Body of pancreas (tissue), 4 donors: ENCODE data around the gene GPM6B. TPM values are rescaled to one million over a fixed set of nuclear protein-coding genes. Genes with fewer than 3 reads are reported as not detected.

ENCODE experiments used
- ATAC-seq: fragments of 150-250 bp; one replicate; pipeline ENCODE4 v1.9.1; 2016
- DNase-seq, 4 donors: peaks; one replicate each; pipeline ENCODE4 v3.0.0-alpha.2; 2019
- H3K27ac ChIP-seq, 4 donors: fragments of 200-600 bp; sonication (generic); 1 replicate in 3 of 4; 2 replicates in 1 of 4; pipeline versions ENCODE4 v1.5.1 to v1.6.1; 2016 to 2019; ENCODE audit warnings: mild to moderate bottlenecking in 1 of 4, mixed read lengths in 1 of 4, moderate library complexity in 1 of 4
- H3K27me3 ChIP-seq, 2 donors: fragments of 200-600 bp; sonication (generic); one replicate each; pipeline ENCODE4 v1.6.0; 2016; ENCODE audit warnings: mild to moderate bottlenecking in 1 of 2
- H3K36me3 ChIP-seq, 2 donors: fragments of 200-600 bp; sonication (generic); replicated peaks in 1 of 2; 2 replicates each; pipeline ENCODE4 v1.5.1; 2016; ENCODE audit warnings: low read depth in 2 of 2; ENCODE audit not compliant: insufficient read depth in 1 of 2
- H3K4me1 ChIP-seq: fragments of 200-600 bp; sonication (generic); one replicate; pipeline ENCODE4 v1.6.0; 2016
- H3K4me3 ChIP-seq, 2 donors: fragments of 200-600 bp; sonication (generic); 1 replicate in 1 of 2; 2 replicates in 1 of 2; pipeline ENCODE4 v1.5.1; 2016 to 2019
- H3K9me3 ChIP-seq, 3 donors: fragments of 200-600 bp; sonication (generic); 1 replicate in 2 of 3; 2 replicates in 1 of 3; pipeline ENCODE4 v1.5.1; 2016
- POLR2A ChIP-seq, 3 donors: fragments of 450-650 bp; IDR thresholded peaks; one replicate each; pipeline ENCODE4 v1.6.1; 2016; ENCODE audit warnings: antibody characterized with exemption in 3 of 3, mild to moderate bottlenecking in 2 of 3
- WGBS, 2 donors: methylation state at CpG; one replicate each; pipeline ENCODE4 v1.1.5; 2017; 5-methylcytosine and 5-hydroxymethylcytosine counted together
- intact Hi-C: fragments of 100-400 bp; cut with DNase I; formaldehyde crosslinking; loops from one replicate; pipeline ENCODE4 v1.15.1; 2023
- total RNA-seq, 2 donors: library from RNA; depleted of rRNA; stranded (reverse); fragments of >200 nt; gene quantifications; one replicate each; pipeline ENCODE4 v1.1.0, GENCODE V29; 2016
- TF ChIP-seq, protein P1 (sequence below), 7 experiments: fragments of 450-650 bp in 4 of 7; fragments of 200-600 bp in 3 of 7; sonication (generic) in 3 of 7; IDR thresholded peaks; one replicate each; pipeline ENCODE4 v1.5.1; 2016 to 2019; ENCODE audit warnings: antibody characterized with exemption in 7 of 7

GPM6B gene
- total RNA-seq, 2 donors from 2014 or later, result under 0.01 to 2.3 TPM

DNA sequence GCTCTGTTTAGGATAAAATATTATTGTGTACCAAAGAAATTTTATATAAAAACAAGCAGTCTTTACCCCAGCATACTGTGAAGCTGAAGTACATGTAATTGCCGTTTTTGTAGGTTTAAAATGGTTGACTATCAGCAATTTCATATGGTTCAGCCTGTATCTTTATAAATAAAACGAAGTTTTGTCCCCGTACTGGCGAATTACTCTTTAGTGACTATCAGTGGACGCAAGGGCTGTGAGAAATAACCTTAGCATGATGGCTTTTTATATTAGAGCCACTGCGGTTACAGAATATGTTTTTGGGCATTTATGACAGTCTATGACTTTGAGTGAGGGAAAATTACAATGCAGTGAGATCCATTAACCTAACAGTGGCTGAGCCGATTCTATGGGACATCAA is 1.2 kb downstream of the GPM6B start:
- no peaks in the 10 kb centered on the region for H3K4me1 ChIP-seq
- H3K9me3 ChIP-seq, result no peaks in the 10 kb centered on the region
- no peaks in the 10 kb centered on the region for H3K27me3 ChIP-seq
- H3K36me3 ChIP-seq, result no peaks in the 10 kb centered on the region
- DNase-seq, result no peak
- intact Hi-C loops, result no loop called here
- WGBS, 2 donors, result 79 to 84% methylated on average over 7 of the region's 7 CpGs
- no peak for TF ChIP-seq POLR2A (IDR thresholded peaks at IDR 0.05)
- TF ChIP-seq, protein P1, sequence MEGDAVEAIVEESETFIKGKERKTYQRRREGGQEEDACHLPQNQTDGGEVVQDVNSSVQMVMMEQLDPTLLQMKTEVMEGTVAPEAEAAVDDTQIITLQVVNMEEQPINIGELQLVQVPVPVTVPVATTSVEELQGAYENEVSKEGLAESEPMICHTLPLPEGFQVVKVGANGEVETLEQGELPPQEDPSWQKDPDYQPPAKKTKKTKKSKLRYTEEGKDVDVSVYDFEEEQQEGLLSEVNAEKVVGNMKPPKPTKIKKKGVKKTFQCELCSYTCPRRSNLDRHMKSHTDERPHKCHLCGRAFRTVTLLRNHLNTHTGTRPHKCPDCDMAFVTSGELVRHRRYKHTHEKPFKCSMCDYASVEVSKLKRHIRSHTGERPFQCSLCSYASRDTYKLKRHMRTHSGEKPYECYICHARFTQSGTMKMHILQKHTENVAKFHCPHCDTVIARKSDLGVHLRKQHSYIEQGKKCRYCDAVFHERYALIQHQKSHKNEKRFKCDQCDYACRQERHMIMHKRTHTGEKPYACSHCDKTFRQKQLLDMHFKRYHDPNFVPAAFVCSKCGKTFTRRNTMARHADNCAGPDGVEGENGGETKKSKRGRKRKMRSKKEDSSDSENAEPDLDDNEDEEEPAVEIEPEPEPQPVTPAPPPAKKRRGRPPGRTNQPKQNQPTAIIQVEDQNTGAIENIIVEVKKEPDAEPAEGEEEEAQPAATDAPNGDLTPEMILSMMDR (IDR thresholded peaks at IDR 0.05), result no peak
- no peak for ATAC-seq
- no peak overlapping the region for H3K4me3 ChIP-seq
- no peak overlapping the region for H3K27ac ChIP-seq

DNA sequence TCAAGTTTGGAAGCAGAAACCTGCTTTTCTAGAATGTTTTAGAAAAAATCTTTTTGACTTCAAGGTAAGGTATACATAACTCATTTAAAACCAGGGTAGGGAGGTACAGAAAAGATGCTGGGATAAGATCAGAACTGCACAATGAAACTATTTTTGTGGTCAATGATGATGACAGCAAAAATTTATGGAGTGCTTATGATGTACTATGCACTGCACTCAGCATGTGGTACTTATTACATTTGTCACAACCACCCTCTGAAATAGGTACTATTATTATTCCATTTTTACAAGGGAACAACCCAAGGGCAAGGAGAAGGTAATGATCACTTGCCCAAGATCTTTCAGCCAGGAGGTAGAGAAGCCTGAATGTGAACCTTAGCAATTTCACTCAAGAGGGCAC is 8.0 kb downstream of the GPM6B start:
- no peaks in the 10 kb centered on the region for H3K4me1 ChIP-seq
- intact Hi-C loops, result no loop called here
- no peaks in the 10 kb centered on the region for H3K27me3 ChIP-seq
- no peak overlapping the region for H3K27ac ChIP-seq
- H3K9me3 ChIP-seq, result no peaks in the 10 kb centered on the region
- TF ChIP-seq, protein P1 (IDR thresholded peaks at IDR 0.05), result no peak
- TF ChIP-seq POLR2A (IDR thresholded peaks at IDR 0.05), result no peak
- ATAC-seq (no peak), DNase-seq (no peak)
- no peak overlapping the region for H3K4me3 ChIP-seq
- no peaks in the 10 kb centered on the region for H3K36me3 ChIP-seq

DNA sequence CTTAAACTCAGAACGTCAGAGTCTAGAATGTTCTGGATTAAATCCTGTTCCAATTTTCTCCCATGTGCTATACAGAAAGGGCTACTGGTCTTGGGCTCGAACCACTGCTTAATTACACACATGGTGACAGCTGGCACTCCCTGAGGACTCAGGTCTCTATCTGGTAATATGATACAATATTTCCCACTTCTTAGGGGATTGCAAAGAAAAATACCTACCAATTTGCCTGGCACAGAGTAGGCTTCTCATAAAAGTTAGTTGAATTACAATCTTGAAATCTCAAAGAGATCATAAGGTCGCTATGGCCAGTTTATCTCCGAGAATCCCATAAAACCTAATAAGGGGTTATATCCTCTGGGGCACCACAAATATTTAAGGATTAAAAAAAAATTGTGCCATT is 8.6 kb downstream of the GPM6B start:
- no peak for TF ChIP-seq POLR2A (IDR thresholded peaks at IDR 0.05)
- TF ChIP-seq, protein P1 (IDR thresholded peaks at IDR 0.05), result no peak
- Histone ChIP-seq H3K27me3 (no peaks in the 10 kb centered on the region), H3K27ac (no peak overlapping the region), H3K4me3 (no peak overlapping the region), H3K4me1 (no peaks in the 10 kb centered on the region), H3K36me3 (no peaks in the 10 kb centered on the region), H3K9me3 (no peaks in the 10 kb centered on the region)
- WGBS, 2 donors, result 58 to 83% methylated on average over 4 of the region's 4 CpGs
- intact Hi-C loops, result no loop called here
- DNase-seq, result no peak
- ATAC-seq, result no peak

DNA sequence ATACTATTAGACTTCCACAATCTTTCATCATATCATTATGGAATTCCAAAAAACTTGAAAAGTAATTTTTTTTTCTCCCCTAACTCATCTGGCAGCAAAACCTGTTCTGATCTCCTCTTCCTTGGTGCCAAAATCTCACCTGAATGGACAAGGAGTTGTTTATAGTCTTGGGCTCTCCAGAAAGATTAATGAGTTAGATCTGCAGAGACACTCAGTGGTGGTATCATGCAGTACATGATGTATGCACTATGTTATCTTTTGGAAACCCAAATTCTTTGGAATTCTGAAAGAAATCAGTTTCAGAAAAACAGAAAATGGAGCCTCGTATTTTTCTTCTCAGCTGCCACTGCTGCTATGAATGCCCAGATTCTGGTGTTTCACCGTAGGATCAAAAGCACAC is 11.7 kb downstream of the GPM6B start:
- Histone ChIP-seq H3K4me3 (no peak overlapping the region), H3K4me1 (no peaks in the 10 kb centered on the region), H3K27me3 (no peaks in the 10 kb centered on the region), H3K9me3 (no peaks in the 10 kb centered on the region), H3K27ac (no peak overlapping the region), H3K36me3 (no peaks in the 10 kb centered on the region)
- ATAC-seq (no peak), DNase-seq (no peak)
- intact Hi-C loops, result no loop called here
- 58 to 65% methylated on average over 2 of the region's 2 CpGs for WGBS, 2 donors
- no peak for TF ChIP-seq POLR2A (IDR thresholded peaks at IDR 0.05)
- TF ChIP-seq, protein P1 (IDR thresholded peaks at IDR 0.05), result no peak

DNA sequence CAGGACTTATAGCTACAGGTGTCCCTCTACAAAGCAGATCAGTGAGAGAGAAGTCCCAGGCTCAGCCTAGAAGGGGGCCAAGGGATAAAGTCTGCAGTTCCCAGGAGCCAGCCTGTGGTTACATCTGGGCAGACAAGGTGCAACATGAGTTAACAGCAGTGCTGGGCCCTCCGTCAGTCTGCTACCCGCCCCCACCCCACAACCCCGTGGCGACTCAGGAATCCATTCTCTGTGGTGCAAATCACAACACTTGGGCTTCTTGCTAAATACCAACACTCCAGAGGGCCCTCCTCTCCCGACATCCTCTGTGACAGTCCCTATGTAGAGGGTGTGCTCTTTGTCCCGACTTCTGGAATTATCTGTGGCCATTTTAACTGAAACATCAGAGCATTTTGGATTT is 13.8 kb downstream of the GPM6B start:
- Histone ChIP-seq H3K4me1 (no peaks in the 10 kb centered on the region), H3K27ac (no peak overlapping the region), H3K4me3 (no peak overlapping the region), H3K36me3 (no peaks in the 10 kb centered on the region), H3K27me3 (no peaks in the 10 kb centered on the region), H3K9me3 (no peaks in the 10 kb centered on the region)
- intact Hi-C loops, result no loop called here
- ATAC-seq (no peak), DNase-seq (no peak)
- WGBS, 2 donors, result 54 to 75% methylated on average over 2 to 6 of the region's 6 CpGs
- TF ChIP-seq, protein P1 (IDR thresholded peaks at IDR 0.05), result no peak
